Measurements from ENCODE around the gene SLAMF6.

SLAMF6 gene

DNA sequence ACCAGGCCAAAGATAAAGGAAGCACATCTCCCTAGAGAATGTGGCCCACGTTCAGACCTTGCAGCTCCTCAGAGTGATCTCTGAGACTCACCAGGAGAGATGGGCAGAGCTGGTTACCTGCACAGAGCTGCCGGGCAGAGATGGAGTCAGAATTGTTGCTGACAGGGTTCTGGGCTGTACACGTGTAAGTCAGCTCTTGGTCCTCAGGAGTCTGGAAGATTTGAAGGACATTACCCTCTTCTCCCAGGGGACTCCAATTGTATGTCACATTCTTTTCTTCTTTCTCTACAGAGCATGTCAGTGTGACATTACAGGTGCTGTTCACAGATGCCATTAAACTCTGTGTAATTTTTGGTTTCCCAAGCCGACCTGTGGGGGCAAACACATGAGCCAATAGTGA, 30.7 kb upstream of the SLAMF6 start:
- H3K4me2 ChIP-seq (ENCODE audit: low read length) = no peak overlapping the region
- no peaks in the 10 kb centered on the region for H3F3A ChIP-seq (ENCODE audit: control insufficient read depth, insufficient read depth)
- no peak for TF ChIP-seq EZH2phosphoT487 (IDR thresholded peaks at IDR 0.05; ENCODE audit: borderline replicate concordance, low read length)
- TF ChIP-seq, protein P1, sequence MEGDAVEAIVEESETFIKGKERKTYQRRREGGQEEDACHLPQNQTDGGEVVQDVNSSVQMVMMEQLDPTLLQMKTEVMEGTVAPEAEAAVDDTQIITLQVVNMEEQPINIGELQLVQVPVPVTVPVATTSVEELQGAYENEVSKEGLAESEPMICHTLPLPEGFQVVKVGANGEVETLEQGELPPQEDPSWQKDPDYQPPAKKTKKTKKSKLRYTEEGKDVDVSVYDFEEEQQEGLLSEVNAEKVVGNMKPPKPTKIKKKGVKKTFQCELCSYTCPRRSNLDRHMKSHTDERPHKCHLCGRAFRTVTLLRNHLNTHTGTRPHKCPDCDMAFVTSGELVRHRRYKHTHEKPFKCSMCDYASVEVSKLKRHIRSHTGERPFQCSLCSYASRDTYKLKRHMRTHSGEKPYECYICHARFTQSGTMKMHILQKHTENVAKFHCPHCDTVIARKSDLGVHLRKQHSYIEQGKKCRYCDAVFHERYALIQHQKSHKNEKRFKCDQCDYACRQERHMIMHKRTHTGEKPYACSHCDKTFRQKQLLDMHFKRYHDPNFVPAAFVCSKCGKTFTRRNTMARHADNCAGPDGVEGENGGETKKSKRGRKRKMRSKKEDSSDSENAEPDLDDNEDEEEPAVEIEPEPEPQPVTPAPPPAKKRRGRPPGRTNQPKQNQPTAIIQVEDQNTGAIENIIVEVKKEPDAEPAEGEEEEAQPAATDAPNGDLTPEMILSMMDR (IDR thresholded peaks at IDR 0.05; ENCODE audit: low read depth, low read length, poor library complexity, severe bottlenecking) = no peak
- H3K27ac ChIP-seq (ENCODE audit: low read depth, low read length) = no peak overlapping the region
- no peaks in the 10 kb centered on the region for H3K27me3 ChIP-seq (ENCODE audit: control insufficient read depth, low read length)
- H3K4me1 ChIP-seq (ENCODE audit: control insufficient read depth, low read length) = peaks cover 23% of the 10 kb centered on the region
- H3K9me2 ChIP-seq (replicated peaks; ENCODE audit: control insufficient read depth, low read length) = no peaks in the 10 kb centered on the region
- peaks cover 14% of the 10 kb centered on the region for H3K79me2 ChIP-seq (ENCODE audit: control insufficient read depth, low read length)
- no peaks in the 10 kb centered on the region for H3K9me3 ChIP-seq (ENCODE audit: control insufficient read depth, insufficient read depth, low read length)
- no peak overlapping the region for H3K4me3 ChIP-seq (ENCODE audit: low read length)
- no peaks in the 10 kb centered on the region for H4K20me1 ChIP-seq (ENCODE audit: control insufficient read depth, insufficient read depth, low read depth, low read length)
- H3K36me3 ChIP-seq (ENCODE audit: control insufficient read depth, low read length) = peaks cover 51% of the 10 kb centered on the region

DNA sequence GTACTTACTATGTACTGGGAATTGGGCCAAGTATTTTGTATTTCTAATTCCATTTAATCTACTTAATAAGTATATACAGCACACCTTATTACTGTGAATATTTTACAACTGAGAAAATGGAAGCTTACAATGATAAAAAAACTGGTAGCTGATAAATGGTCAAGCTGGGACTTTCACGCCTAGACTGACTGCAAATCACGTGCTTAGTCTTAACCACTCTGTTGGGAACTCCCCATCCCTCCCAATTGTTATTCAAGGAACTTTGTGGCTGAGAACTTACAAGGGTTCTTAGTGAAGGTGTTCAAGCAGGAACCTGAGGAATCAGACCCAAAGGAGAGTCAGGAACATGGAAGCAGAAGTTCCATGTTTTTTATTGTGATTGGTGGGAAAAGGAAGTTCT, 29.4 kb upstream of the SLAMF6 start:
- Histone ChIP-seq H3K4me3 (ENCODE audit: low read length) (no peak overlapping the region), H4K20me1 (ENCODE audit: control insufficient read depth, insufficient read depth, low read depth, low read length) (no peaks in the 10 kb centered on the region), H3K27ac (ENCODE audit: low read depth, low read length) (no peak overlapping the region), H3K4me2 (ENCODE audit: low read length) (no peak overlapping the region), H3K4me1 (ENCODE audit: control insufficient read depth, low read length) (peaks cover 26% of the 10 kb centered on the region), H3K79me2 (ENCODE audit: control insufficient read depth, low read length) (peaks cover 3% of the 10 kb centered on the region; the same call in 1 of the 2 replicates), H3K9me2 (replicated peaks; ENCODE audit: control insufficient read depth, low read length) (no peaks in the 10 kb centered on the region), H3F3A (ENCODE audit: control insufficient read depth, insufficient read depth) (no peaks in the 10 kb centered on the region), H3K27me3 (ENCODE audit: control insufficient read depth, low read length) (no peaks in the 10 kb centered on the region), H3K36me3 (ENCODE audit: control insufficient read depth, low read length) (peaks cover 61% of the 10 kb centered on the region), H3K9me3 (ENCODE audit: control insufficient read depth, insufficient read depth, low read length) (no peaks in the 10 kb centered on the region)
- TF ChIP-seq EZH2phosphoT487 (IDR thresholded peaks at IDR 0.05; ENCODE audit: borderline replicate concordance, low read length) = no peak
- TF ChIP-seq, protein P1 (IDR thresholded peaks at IDR 0.05; ENCODE audit: low read depth, low read length, poor library complexity, severe bottlenecking) = no peak

DNA sequence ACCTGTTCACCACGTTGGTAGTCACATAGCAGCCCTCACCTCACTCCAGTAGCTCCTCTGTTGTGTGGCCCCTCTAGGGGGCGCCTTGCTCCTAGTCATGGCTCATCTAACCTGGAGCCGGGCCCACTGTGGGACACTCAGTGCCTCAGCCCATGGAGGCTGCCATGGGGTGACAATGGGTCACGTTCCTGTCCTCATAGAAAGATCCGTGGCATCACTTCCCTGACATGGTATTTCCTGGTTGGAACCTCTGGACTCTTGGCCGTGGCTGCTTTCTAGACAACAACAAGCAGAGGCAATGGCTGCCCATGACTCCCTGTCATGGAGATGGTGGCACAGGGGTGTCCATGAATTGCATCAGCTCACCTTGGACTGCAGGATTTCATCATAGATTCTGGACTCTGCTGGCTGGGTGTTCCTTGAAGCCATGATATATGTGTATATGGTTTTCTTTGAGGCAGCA, 27.5 kb upstream of the SLAMF6 start:
- TF ChIP-seq, protein P1 (IDR thresholded peaks at IDR 0.05; ENCODE audit: low read depth, low read length, poor library complexity, severe bottlenecking) = peak; percentile 73
- TF ChIP-seq EZH2phosphoT487 (IDR thresholded peaks at IDR 0.05; ENCODE audit: borderline replicate concordance, low read length) = no peak
- no peaks in the 10 kb centered on the region for H3K79me2 ChIP-seq (ENCODE audit: control insufficient read depth, low read length)
- no peak overlapping the region for H3K4me2 ChIP-seq (ENCODE audit: low read length)
- H3K9me2 ChIP-seq (replicated peaks; ENCODE audit: control insufficient read depth, low read length) = no peaks in the 10 kb centered on the region
- H4K20me1 ChIP-seq (ENCODE audit: control insufficient read depth, insufficient read depth, low read depth, low read length) = no peaks in the 10 kb centered on the region
- no peak overlapping the region for H3K4me3 ChIP-seq (ENCODE audit: low read length)
- H3K27me3 ChIP-seq (ENCODE audit: control insufficient read depth, low read length) = no peaks in the 10 kb centered on the region
- no peaks in the 10 kb centered on the region for H3F3A ChIP-seq (ENCODE audit: control insufficient read depth, insufficient read depth)
- peaks cover 38% of the 10 kb centered on the region for H3K4me1 ChIP-seq (ENCODE audit: control insufficient read depth, low read length)
- H3K27ac ChIP-seq (ENCODE audit: low read depth, low read length) = no peak overlapping the region
- H3K9me3 ChIP-seq (ENCODE audit: control insufficient read depth, insufficient read depth, low read length) = no peaks in the 10 kb centered on the region
- peaks cover 73% of the 10 kb centered on the region for H3K36me3 ChIP-seq (ENCODE audit: control insufficient read depth, low read length)
